SK-N-SH (cell line): ENCODE results near the gene PPP1R12A.

Source experiments
- CTCF ChIP-seq: fragments of 200-600 bp; sonication (generic); IDR thresholded peaks from 2 replicates; pipeline ENCODE4 v1.6.1; 2017; ENCODE audit warnings: antibody characterized with exemption, mild to moderate bottlenecking, moderate library complexity
- EP300 ChIP-seq, 2 experiments: IDR thresholded peaks; 2 replicates each; pipeline versions ENCODE4 v1.4.0 to v1.6.1; 2012; ENCODE audit warnings: borderline replicate concordance in 1 of 2, low read depth in 1 of 2, low read length in 1 of 2
- EZH2phosphoT487 ChIP-seq: fragments of 200-600 bp; sonication (generic); IDR thresholded peaks from 2 replicates; pipeline ENCODE4 v1.6.1; 2017; ENCODE audit warnings: low read depth, mixed run types, mild to moderate bottlenecking, antibody characterized with exemption, moderate library complexity, borderline replicate concordance
- FOXM1 ChIP-seq: IDR thresholded peaks from 2 replicates; pipeline ENCODE4 v1.4.0; 2012; ENCODE audit warnings: low read depth, mild to moderate bottlenecking
- NRF1 ChIP-seq: IDR thresholded peaks from 2 replicates; pipeline ENCODE4 v1.6.1; 2012; ENCODE audit warnings: low read depth, mild to moderate bottlenecking, low read length
- POLR2AphosphoS5 ChIP-seq: IDR thresholded peaks from 2 replicates; pipeline ENCODE4 v1.6.1; 2012; ENCODE audit warnings: low read depth, low read length
- RAD21 ChIP-seq: IDR thresholded peaks from 2 replicates; pipeline ENCODE4 v1.6.1; 2012; ENCODE audit warnings: mild to moderate bottlenecking, low read length
- REST ChIP-seq: IDR thresholded peaks from 2 replicates; pipeline ENCODE4 v1.6.1; 2012; ENCODE audit warnings: mild to moderate bottlenecking, low read depth, low read length, moderate library complexity
- RFX5 ChIP-seq: IDR thresholded peaks from 2 replicates; pipeline ENCODE4 v1.6.1; 2012; ENCODE audit warnings: mild to moderate bottlenecking, improper control_type of control experiment, low read length
- SIN3A ChIP-seq: IDR thresholded peaks from 2 replicates; pipeline ENCODE4 v1.6.1; 2012; ENCODE audit warnings: low read depth, mild to moderate bottlenecking, low read length, moderate library complexity, borderline replicate concordance
- USF1 ChIP-seq: IDR thresholded peaks from 2 replicates; pipeline ENCODE4 v1.4.0; 2012; ENCODE audit warnings: low read depth, borderline replicate concordance
- USF2 ChIP-seq: fragments of 150-350 bp; IDR thresholded peaks from 2 replicates; pipeline ENCODE4 v1.6.1; 2017; ENCODE audit warnings: antibody characterized with exemption, low read length, low read depth, borderline replicate concordance
- ZBTB33 ChIP-seq: IDR thresholded peaks from 2 replicates; pipeline ENCODE4 v1.4.0; 2012; ENCODE audit warnings: low read depth, borderline replicate concordance

GRCh38 chr12:79874665-79875064, 60.2 kb downstream of the PPP1R12A start:
- TF ChIP-seq FOXM1 = no peak
- no peak for TF ChIP-seq CTCF
- no peak for TF ChIP-seq EZH2phosphoT487
- no peak for TF ChIP-seq REST
- TF ChIP-seq RFX5 = no peak
- TF ChIP-seq POLR2AphosphoS5 = no peak
- no peak for TF ChIP-seq NRF1
- no peak for TF ChIP-seq RAD21
- TF ChIP-seq ZBTB33 = no peak
- TF ChIP-seq USF2 = no peak
- TF ChIP-seq EP300 (IDR thresholded peaks at IDR 0.05; ENCODE audit: borderline replicate concordance in 1 of 2, low read depth in 1 of 2, low read length in 1 of 2) = no peak
- TF ChIP-seq SIN3A = no peak
- no peak for TF ChIP-seq USF1
